ENCODE data around the gene MYO1F. TPM values are rescaled to one million over a fixed set of nuclear protein-coding genes. Genes with fewer than 3 reads are reported as not detected.

The MYO1F gene
- total and polyA plus RNA-seq, 12 donors, result 1.7 to 62.5 (median 19.4) TPM

DNA sequence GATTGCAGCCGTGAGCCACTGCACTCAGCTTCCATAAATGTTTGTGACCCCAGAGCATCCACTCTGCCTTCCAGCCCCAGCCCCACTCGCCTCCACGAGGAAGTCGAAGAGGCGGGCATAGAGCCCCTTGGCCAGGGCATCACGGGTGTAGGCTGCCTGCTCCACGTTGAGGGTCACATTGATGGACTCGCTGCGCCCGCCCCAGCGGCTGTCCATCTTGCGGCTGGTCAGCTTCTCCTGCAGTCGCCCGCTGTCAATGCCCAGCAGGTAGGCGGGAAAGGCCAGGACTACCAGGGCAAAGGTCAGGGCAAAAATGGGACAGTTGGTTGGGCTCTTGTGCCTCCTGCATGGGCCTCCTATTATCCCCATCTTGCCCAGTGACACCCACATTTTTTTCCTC, 27.2 kb downstream of the MYO1F start:
- no peak overlapping the region for H3K4me3 ChIP-seq

DNA sequence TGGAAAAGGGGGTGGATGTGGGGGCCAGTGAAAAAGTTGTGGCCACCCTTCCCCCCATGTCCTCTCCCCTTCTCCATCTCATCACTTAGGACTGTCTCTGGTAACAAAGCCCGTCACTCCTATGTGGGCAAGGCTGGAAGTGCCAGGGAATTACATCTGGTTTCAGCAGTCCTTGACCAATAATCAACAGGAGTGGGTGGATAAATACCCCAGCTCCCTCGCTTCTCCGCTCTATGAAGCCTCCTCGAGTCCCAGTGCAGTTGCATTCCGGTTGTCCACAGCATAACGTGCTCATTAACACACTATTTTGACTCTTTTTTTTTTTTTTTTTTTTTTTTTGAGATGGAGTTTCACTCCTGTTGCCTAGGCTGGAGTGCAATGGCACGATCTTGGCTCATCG, 31.5 kb downstream of the MYO1F start:
- H3K4me1 ChIP-seq (replicated peaks in 1 of 2), result no peaks in the 10 kb centered on the region
- H3K9me3 ChIP-seq (replicated peaks in 1 of 3), result no peaks in the 10 kb centered on the region
- no peak overlapping the region for H3K27ac ChIP-seq
- no peak for DNase-seq
- TF ChIP-seq POLR2A (IDR thresholded peaks at IDR 0.05) (no peak), CTCF (IDR thresholded peaks at IDR 0.05) (no peak)
- H3K4me3 ChIP-seq, result no peak overlapping the region
- H3K27me3 ChIP-seq, result no peaks in the 10 kb centered on the region
- no peaks in the 10 kb centered on the region for H3K36me3 ChIP-seq (replicated peaks in 1 of 2)
- intact Hi-C loops (cut with DNase I), result no loop called here
- 94 to 99% (median 95%) methylated on average over 7 to 8 of the region's 8 CpGs for WGBS, 4 donors

More for the DNA sequence above, 27.2 kb downstream of the MYO1F start:
- H3K27me3 ChIP-seq, result no peaks in the 10 kb centered on the region
- H3K27ac ChIP-seq, result no peak overlapping the region
- H3K4me1 ChIP-seq (replicated peaks in 1 of 2), result no peaks in the 10 kb centered on the region
- WGBS, 4 donors, result 93 to 96% (median 94%) methylated on average over 11 to 15 of the region's 15 CpGs
- DNase-seq, result no peak
- intact Hi-C loops (cut with DNase I), result no loop called here
- peaks cover 0 to 4% of the 10 kb centered on the region in 2 donors for H3K36me3 ChIP-seq (replicated peaks in 1 of 2)
- TF ChIP-seq POLR2A (IDR thresholded peaks at IDR 0.05) (no peak), CTCF (IDR thresholded peaks at IDR 0.05) (no peak)
- H3K9me3 ChIP-seq (replicated peaks in 1 of 3), result no peaks in the 10 kb centered on the region

- H3K9me3 ChIP-seq (replicated peaks in 1 of 3), result no peaks in the 10 kb centered on the region
- TF ChIP-seq CTCF (IDR thresholded peaks at IDR 0.05), result no peak
- TF ChIP-seq POLR2A (IDR thresholded peaks at IDR 0.05), result no peak
- H3K36me3 ChIP-seq (replicated peaks in 1 of 2), result no peaks in the 10 kb centered on the region
- WGBS, 4 donors, result 80 to 100% (median 95%) methylated on average over 1 to 20 of the region's 20 CpGs
- no peaks in the 10 kb centered on the region for H3K4me1 ChIP-seq (replicated peaks in 1 of 2)
- DNase-seq, result no peak
- H3K27ac ChIP-seq, result no peak overlapping the region
- intact Hi-C loops (cut with DNase I), result no loop called here
- no peak overlapping the region for H3K4me3 ChIP-seq
- H3K27me3 ChIP-seq, result no peaks in the 10 kb centered on the region
Measured at GRCh38 chr19:8544168-8544567, 33.1 kb downstream of the MYO1F start.

DNA sequence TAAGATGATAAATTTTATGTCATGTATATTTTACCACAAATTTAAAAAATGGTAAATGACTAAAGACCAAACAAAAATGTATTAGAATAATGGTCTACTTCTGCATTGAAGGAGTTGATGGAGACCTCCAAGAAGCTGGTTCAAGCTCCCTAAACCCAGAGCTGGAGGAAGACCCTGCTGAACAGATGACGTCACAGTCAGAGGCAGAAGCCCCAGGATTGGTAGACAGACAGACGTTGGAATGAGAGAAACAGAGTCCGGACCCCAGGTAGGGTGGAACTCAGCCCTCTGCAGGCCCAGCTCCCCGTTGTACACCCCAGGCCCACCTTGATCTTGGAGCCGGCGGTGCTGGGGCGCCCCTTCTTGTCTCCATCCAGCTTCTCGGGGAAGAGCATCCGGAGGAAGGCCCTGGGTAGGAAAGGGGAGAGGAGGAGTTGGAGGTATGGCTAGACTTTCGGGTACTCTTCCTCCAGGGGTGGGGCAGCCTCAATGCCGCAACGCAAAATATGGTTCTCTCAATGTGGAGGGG, 37.6 kb downstream of the MYO1F start:
- TF ChIP-seq POLR2A (IDR thresholded peaks at IDR 0.05) (no peak), CTCF (IDR thresholded peaks at IDR 0.05) (no peak)
- H3K27me3 ChIP-seq, result no peaks in the 10 kb centered on the region
- 75 to 95% (median 87%) methylated on average over 3 to 12 of the region's 12 CpGs for WGBS, 4 donors
- DNase-seq, result no peak
- H3K9me3 ChIP-seq (replicated peaks in 1 of 3), result no peaks in the 10 kb centered on the region
- H3K4me3 ChIP-seq, result no peak overlapping the region
- no peaks in the 10 kb centered on the region for H3K36me3 ChIP-seq (replicated peaks in 1 of 2)
- H3K4me1 ChIP-seq (replicated peaks in 1 of 2), result no peaks in the 10 kb centered on the region
- intact Hi-C loops (cut with DNase I), result no loop called here
- no peak overlapping the region for H3K27ac ChIP-seq
